ENCODE data around the gene TBCE. TPM values are rescaled to one million over a fixed set of nuclear protein-coding genes. Genes with fewer than 3 reads are reported as not detected.

The TBCE gene
- total and polyA plus RNA-seq, 9 of the 15 experiments (the other 6 are each of a cell fraction or from before 2014, with no cell fraction given), result 52.6 to 92.1 (median 82.1) TPM

- TF ChIP-seq ZNF561 (CRISPR knock-in tag; conservative IDR thresholded peaks at IDR 0.05), result no peak
- TF ChIP-seq ZNF41 (CRISPR knock-in tag; conservative IDR thresholded peaks at IDR 0.05), result no peak
- TF ChIP-seq ELF1 (tag; IDR thresholded peaks at IDR 0.05), result 0 out of 2 replicates have a peak, but pooled peaks have one; percentile 13
- TF ChIP-seq FIP1L1 (IDR thresholded peaks at IDR 0.05; ENCODE audit: low read depth, low read length, poor library complexity, severe bottlenecking), result no peak
- TF ChIP-seq, protein P1, sequence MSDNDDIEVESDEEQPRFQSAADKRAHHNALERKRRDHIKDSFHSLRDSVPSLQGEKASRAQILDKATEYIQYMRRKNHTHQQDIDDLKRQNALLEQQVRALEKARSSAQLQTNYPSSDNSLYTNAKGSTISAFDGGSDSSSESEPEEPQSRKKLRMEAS (CRISPR knock-in tag; IDR thresholded peaks at IDR 0.05), result peak; percentile 91
- no peak for TF ChIP-seq MECOM (CRISPR knock-in tag; IDR thresholded peaks at IDR 0.05)
- TF ChIP-seq ZFP1 (CRISPR knock-in tag; IDR thresholded peaks at IDR 0.05), result no peak
- no peak for TF ChIP-seq DEAF1 (CRISPR knock-in tag; IDR thresholded peaks at IDR 0.05)
- TF ChIP-seq HDGF (IDR thresholded peaks at IDR 0.05), result no peak
- TF ChIP-seq MCM3 (IDR thresholded peaks at IDR 0.05), result no peak
- TF ChIP-seq SMARCA5 (IDR thresholded peaks at IDR 0.05), result no peak
- TF ChIP-seq DACH1 (IDR thresholded peaks at IDR 0.05; ENCODE audit: partially characterized antibody), result no peak
- no peak for TF ChIP-seq BCOR (IDR thresholded peaks at IDR 0.05)
- TF ChIP-seq HES1 (IDR thresholded peaks at IDR 0.05; ENCODE audit: low read depth), result peak; percentile 47; the same call in 1 of the 2 replicates
- TF ChIP-seq, protein P2, sequence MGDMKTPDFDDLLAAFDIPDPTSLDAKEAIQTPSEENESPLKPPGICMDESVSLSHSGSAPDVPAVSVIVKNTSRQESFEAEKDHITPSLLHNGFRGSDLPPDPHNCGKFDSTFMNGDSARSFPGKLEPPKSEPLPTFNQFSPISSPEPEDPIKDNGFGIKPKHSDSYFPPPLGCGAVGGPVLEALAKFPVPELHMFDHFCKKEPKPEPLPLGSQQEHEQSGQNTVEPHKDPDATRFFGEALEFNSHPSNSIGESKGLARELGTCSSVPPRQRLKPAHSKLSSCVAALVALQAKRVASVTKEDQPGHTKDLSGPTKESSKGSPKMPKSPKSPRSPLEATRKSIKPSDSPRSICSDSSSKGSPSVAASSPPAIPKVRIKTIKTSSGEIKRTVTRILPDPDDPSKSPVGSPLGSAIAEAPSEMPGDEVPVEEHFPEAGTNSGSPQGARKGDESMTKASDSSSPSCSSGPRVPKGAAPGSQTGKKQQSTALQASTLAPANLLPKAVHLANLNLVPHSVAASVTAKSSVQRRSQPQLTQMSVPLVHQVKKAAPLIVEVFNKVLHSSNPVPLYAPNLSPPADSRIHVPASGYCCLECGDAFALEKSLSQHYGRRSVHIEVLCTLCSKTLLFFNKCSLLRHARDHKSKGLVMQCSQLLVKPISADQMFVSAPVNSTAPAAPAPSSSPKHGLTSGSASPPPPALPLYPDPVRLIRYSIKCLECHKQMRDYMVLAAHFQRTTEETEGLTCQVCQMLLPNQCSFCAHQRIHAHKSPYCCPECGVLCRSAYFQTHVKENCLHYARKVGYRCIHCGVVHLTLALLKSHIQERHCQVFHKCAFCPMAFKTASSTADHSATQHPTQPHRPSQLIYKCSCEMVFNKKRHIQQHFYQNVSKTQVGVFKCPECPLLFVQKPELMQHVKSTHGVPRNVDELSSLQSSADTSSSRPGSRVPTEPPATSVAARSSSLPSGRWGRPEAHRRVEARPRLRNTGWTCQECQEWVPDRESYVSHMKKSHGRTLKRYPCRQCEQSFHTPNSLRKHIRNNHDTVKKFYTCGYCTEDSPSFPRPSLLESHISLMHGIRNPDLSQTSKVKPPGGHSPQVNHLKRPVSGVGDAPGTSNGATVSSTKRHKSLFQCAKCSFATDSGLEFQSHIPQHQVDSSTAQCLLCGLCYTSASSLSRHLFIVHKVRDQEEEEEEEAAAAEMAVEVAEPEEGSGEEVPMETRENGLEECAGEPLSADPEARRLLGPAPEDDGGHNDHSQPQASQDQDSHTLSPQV (IDR thresholded peaks at IDR 0.05), result peak; percentile 19; the same call in 1 of the 2 replicates
- TF ChIP-seq PHF8 (IDR thresholded peaks at IDR 0.05; ENCODE audit: borderline replicate concordance, low read length), result peak; percentile 99
- TF ChIP-seq PRMT5 (CRISPR knock-in tag; IDR thresholded peaks at IDR 0.05), result no peak
- TF ChIP-seq ZNF143 (CRISPR knock-in tag; IDR thresholded peaks at IDR 0.05), result no peak
- TF ChIP-seq, protein P3, sequence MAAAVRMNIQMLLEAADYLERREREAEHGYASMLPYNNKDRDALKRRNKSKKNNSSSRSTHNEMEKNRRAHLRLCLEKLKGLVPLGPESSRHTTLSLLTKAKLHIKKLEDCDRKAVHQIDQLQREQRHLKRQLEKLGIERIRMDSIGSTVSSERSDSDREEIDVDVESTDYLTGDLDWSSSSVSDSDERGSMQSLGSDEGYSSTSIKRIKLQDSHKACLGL (CRISPR knock-in tag; IDR thresholded peaks at IDR 0.05; ENCODE audit: borderline replicate concordance, poor library complexity, severe bottlenecking), result peak; percentile 53
- peak; percentile 56; the same call in 1 of the 2 replicates for TF ChIP-seq CREB1 (IDR thresholded peaks at IDR 0.05)
- TF ChIP-seq CREB1 (CRISPR knock-in tag; IDR thresholded peaks at IDR 0.05), result peak; percentile 74; the same call in 1 of the 2 replicates
- TF ChIP-seq ZNF75A (CRISPR knock-in tag; IDR thresholded peaks at IDR 0.05), result no peak
- 0 out of 2 replicates have a peak, but pooled peaks have one; percentile 10 for TF ChIP-seq ZNF224 (CRISPR knock-in tag; IDR thresholded peaks at IDR 0.05)
Observed at GRCh38 chr1:235367000-235367908, at the start of gene TBCE (continued).
